Caki2 (cell line): ENCODE data around the gene TASOR2. TPM values are rescaled to one million over a fixed set of nuclear protein-coding genes. Genes with fewer than 3 reads are reported as not detected.

ENCODE experiments used
- DNase-seq: peaks from one replicate; pipeline ENCODE4 v3.0.0-alpha.2; 2015; ENCODE audit warnings: low read depth
- in situ Hi-C: cut with HindIII; loops from 2 replicates; pipeline ENCODE4 v1.10.0; 2016; ENCODE audit warnings: low sequenced_read_pairs, low pct_unique_long_range_greater_than_20kb, mixed read lengths
- total RNA-seq: library from RNA; depleted of rRNA; stranded (reverse); fragments of >200 nt; shearing (Covaris generic); gene quantifications from 2 replicates; pipeline ENCODE4 v1.2.3, GENCODE V29; 2014; ENCODE audit warnings: low replicate concordance

Gene TASOR2
- total RNA-seq, 1 experiment from 2014 or later: 17.3 TPM

DNA sequence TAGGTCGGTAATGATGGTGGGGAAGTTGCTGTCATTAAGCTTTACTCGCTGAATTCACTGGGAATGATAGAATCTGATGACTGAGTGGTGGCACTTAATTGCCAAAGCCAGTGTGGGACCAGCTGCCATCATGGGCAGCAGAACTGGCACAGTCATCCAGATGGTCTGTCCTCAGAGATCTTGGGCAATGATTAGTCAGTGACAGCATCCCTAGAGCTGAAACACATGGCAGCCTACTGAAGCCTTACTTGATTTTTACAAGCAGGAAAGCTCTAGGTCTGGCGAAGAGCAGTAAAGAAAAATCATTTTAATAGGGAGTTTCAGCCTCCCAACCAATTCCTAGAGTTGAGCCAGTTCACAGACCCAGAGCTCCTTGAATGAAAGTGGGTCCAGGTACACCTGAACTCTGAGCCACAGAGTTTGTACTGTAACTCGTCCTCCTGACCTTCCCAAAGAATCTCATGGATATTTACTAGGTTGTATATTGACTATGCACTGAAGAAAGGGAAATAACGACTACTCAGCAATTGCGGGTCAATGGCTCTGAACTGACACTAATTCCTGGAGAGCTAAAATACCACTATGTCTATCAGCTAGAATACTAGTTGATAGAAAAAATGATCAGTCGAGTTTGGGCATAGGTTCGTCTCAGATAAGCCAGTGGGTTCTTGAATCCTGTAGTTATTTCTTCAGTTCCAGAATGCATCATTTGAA, 13.8 kb upstream of the TASOR2 start:
- no peak for DNase-seq
- in situ Hi-C loops: no loop called here

DNA sequence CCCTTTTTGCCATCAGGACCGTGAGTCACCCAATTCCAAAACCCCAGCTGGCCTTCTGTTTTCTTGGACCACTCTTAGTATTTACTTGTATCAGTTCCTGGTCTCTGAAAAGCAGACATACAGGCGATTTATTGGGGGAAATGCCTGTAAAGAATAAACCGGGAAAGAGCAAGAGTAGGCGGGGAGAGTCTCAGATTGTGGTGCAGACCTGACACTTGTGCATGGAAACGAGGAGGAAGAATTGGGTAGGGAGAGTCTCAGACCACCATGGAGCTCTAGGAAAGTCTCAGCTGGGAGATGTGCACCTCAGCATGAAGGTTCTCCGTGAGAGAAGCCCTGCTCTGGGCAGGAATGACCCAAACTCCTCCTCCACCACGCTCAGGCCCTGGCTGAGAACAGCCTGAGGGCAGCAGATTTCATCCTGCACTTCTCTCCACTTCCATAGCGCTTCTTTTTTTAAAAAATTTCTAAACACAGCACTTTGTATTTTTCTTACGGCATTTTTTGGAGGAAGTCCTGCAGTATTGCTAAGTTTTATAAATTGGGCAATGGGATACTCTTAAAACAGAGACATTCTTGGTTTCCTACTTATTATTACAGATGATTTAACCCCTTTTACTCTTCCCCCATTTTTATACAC, 6.1 kb upstream of the TASOR2 start:
- in situ Hi-C loops: no loop called here
- DNase-seq: no peak

DNA sequence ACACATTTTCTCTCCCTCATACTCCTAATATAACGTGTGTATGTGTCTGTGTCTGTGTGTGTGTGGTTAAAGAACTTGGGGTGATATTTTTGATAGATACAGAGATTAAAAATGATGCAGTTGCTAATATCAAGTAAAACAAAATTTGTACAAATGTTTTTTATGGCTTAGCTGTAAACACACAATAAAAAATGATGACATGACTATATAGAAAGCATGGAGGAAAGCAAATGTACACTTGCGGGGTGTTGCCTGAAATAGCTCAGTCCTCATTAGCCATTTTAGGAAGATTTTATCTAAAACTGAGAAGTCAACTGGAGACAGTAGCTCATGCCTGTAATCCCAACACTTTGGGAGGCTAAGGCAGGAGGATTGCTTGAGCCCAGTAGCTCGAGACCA, 5.6 kb upstream of the TASOR2 start:
- DNase-seq: no peak
- in situ Hi-C loops: no loop called here

DNA sequence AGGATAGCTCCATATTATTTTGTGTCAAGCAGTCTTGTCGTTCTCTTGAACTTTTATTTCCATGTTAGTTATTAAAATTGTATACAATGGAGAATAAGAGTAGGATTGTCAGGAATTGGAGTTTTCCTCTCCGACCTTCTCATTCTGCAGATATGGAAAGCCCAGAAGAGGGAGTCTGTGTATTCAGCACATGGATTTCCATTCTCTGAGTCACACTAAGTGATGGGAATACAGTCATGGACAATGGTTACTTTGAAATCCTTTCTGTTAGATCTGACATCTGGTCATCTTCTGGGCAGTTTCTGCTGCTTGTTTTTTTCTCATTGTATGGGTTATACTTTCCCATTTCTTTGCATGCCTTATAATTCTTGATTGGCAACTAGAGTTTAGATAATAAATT, 5.0 kb upstream of the TASOR2 start:
- DNase-seq: no peak

DNA sequence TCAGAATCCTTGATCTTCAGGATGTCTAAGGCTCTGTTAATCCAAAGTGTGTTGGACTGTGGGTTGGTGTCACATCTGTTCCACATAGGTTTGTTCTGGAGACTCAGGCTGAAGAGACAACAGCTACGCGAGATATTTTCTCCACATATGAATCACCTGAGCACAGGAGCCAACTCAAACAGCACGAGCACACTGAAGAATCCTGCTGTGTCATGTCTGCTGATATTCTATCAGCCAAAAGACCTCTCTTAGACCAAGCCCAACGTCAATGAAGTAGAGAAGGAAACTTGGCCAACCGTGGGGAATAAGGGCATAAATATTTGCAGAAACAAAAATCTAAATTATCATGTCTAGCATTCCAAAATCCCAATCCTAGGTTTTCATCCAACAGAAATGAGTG, 2.7 kb upstream of the TASOR2 start:
- DNase-seq: no peak
- in situ Hi-C loops: no loop called here

More for the DNA sequence above, 5.0 kb upstream of the TASOR2 start:
- in situ Hi-C loops: no loop called here

DNA sequence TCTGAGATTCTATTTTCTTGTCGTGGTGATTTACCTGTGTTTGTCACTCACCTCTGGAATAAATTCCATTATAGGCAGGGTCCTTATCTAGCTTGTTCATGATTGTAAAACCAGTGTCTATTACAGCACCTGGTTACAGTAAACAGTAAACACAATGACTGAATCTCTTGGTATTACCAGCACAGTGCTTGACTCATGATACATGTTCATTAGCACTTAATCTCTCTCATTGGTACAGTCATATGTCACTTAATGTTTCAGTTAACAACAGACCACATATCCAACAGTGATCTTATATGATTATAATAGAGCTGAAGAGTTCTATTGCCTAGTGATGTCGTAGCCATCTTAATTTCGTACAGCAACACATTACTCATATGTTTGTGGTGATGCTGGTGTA, 1.6 kb upstream of the TASOR2 start:
- in situ Hi-C loops: no loop called here
- DNase-seq: no peak

DNA sequence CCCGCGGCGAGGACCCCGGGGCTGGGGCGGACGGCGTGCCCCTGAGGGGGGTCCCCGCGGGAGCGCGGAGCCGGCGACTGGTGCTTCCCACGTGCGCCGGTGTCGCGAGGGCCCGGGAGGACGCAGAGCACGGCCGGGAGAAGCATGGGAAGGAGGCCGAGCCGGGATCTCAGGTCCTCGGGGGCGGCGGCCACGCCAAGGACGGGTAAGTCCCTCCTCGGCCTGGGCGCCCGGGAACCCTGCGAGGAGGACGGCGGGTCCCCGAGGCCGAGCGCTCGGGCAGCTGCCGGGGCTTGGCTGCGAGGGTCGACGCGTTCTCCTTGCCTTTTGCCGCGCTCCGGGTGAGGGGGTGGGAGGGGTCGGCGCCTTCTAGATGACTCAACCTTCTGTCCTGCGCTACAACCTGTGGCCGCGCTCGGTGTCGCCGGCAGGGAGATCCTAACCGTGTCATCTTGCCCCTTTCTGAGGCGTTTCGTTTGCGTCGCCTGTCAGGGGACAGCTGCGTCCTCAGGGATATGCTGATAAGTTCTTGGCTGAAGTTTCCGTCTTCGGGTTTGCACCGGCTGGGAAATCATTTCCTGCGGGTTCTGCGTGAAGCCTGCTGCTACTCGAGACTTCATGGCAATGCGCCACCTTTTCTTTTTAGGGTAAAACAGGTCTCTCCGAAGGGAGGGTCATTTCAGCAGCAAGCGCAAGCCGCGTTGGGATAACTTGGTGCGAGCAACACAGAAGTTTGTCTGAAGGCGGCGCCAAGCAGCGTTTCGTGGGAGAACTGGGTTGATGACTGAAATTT, 529 bp downstream of the TASOR2 start:
- in situ Hi-C loops: no loop called here
- peak; percentile 74 for DNase-seq

DNA sequence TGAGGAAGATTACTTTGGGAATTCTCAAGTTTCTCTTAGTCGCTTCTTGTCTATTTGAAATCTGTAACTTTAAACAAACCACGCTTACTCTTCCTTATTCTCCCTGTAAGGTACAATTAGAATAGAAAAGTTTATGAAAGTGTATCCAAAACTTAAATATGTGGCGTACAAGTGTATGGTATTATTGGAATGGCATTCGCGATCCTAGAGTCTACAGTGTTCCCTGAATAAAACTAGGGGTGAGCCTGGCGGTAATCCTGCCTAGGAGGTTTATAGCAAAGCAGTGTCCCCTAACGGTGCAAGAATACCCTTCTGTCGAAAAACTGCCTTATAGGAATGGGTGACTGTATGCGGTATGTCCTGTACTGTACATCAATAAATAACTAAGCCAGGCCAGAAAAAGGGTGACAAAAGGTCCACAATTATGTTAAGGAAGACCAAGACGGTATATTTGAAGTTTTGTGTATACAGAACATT, 1.2 kb downstream of the TASOR2 start:
- in situ Hi-C loops: no loop called here
- no peak for DNase-seq

DNA sequence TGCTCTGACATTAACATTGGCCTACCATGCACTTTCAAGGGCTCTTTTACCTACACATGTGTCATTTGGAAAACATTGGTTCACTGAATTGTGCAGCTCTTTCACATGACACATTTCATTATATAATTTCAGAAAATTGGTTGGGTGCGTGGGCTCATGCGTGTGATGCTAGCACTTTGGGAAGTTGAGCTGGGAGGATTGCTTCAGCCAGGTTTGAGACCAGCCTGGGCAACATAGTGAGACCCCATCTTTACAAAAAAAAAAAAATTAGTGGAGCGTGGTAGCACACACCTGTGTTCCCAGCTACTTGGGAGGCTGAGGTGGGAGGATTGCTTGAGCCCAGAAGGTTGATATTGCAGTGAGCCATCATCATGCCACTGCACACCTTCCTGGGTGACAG, 3.9 kb downstream of the TASOR2 start:
- in situ Hi-C loops: no loop called here
- no peak for DNase-seq

DNA sequence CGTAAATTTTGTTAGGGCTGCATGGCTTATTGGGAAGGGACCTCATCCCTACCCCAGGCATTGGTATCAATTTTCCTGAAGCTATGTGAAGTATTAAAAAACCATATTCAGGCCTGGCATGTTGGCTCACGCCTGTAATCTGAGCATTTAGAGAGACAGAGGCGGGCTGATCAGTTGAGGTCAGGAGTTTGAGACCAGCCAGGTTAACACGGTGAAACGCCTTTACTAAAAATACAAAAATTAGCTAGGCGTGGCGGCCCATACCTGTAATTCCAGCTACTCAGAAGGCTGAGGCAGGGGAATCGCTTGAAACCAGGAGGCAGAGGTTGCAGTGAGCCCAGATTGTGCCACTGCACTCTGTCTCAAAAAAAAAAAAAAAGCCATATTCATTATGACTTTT, 7.1 kb downstream of the TASOR2 start:
- DNase-seq: no peak
- in situ Hi-C loops: no loop called here

DNA sequence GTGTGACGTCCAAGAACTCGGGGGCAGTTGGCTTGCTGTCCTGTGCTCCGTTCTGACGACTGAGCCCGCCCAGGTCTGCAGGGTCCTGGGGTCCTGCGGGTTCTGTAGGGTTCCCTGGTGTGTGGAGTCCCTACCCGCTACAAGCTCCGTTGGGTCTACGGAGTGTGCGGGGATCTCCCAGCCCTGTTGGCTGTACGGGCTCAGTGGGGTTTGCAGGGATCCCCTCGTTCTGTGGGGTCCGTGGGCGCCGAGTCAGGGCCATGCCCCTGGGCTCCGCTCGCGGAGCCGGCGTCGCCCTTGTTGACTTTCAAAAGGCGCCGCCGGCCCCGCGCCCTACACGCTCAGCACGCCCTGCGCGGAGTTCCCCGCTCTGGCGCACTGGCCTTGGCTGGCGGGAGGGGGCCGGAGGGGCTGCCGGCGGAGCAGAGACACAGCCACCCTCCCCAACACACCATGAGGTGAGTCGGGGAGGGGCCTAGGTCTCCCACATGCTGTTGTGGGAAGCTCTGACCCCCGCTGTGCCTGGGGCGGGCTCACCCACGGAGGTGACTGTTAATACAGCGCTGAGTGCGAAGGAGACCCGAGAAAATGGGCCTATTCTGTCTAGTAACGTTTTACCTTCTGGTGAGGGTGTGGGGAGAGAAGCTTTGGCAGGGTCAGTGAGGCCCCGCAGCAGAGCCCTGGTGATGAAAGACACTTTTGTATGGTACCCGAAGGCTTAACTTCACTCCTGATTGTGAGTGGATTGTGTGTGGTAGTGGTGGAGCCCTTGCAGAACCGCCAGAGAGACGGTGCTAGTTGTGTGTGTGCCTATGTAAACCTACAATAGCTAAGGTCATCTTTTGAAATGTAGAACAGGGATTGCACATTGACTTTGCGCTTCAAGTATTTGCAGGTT, 8.1 kb downstream of the TASOR2 start:
- in situ Hi-C loops: no loop called here
- no peak for DNase-seq

DNA sequence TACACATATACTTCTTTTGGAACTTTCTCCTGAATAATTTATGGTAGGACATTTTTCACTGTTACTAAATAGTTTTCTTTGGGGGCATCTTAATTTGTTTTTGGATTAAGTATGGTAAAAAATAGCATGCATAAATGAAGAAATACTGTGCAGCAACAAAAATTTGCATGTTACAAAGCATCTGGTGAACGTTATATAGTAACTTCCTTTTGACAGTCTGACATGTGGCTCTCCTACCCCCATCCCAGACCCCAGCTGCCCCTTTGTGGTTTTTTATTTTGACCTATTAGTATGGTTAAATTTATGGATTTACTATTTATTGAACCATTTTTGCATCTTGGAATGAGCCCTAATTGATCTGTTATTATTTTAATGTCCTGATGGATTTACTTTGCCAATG, 9.9 kb downstream of the TASOR2 start:
- in situ Hi-C loops: no loop called here
- DNase-seq: no peak

DNA sequence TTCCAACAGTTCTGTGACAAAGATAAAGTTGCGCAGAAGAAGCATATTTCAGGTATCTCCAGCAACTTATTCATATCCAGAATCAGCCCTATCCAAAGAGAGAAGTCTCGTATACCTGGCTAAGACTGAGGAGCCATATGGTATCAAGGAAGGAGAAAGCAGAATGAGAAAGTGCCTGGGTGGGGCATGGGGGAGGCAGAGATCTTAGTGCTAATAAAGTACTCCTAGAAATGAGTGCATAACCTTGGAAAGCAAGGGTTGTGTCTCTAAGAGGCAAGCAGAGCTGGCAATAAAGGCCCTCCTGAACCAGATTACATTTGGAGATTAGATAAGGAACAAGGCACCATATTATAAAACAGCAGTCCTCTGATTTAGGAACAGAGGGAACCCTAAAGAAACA, 12.7 kb downstream of the TASOR2 start:
- in situ Hi-C loops: no loop called here

DNA sequence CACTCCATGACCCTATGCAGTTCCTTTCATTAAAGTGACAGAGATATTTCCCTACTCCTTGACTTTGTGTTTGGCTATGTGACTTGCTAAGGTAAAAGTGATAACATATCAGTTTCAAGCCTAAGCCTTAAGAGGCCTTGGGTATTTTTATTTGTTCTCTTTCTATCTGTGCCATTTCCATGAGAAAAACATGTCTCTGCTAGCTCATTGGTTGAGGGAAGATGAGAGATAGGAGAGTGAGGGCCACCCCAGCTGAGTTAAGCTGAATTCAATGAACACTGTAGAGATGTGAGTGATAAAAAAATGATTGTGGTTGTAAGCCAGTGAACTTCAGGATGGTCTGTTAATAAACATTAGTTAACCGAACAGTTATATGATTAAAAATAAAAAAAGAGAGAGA, 13.4 kb downstream of the TASOR2 start:
- DNase-seq: no peak
- in situ Hi-C loops: no loop called here

More for the DNA sequence above, 12.7 kb downstream of the TASOR2 start:
- DNase-seq: no peak

DNA sequence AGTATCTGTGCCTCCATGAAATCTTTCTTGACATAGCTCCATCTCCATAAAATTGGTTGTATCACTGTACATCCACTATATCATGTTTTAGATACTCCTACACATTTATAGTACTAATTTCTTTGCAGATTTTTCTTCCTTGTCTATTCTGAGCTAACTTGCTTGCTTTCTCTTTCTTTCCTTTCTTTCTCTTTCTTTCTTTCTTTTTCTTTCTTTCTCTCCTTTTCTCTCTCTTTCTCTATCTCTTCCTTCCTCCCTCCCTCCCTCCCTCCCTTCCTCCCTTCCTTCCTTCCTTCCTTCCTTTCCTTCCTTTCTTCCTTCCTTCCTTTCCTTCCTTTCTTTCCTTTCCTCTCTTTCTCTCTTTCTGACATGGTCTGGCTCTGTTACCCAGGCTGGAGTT, 23.7 kb downstream of the TASOR2 start:
- in situ Hi-C loops: no loop called here
- DNase-seq: no peak

DNA sequence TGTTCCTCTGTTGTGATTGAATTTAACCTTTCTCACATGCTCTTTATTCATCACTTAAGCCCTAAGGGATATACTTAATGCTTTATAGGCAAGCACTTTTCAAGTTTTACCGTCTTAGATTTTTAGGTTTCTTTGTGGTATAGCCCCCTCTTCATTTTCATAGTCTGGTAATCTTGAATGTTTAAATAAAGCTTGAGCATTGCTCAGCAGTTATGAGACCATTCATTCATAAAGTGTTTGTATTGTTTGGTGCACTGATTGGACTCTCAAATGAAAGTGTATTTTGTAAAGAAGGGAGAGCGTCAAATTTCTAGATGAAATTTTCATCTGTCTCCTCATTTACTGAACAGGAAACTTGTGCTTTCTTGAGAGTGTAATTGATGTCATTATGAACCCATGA, 25.2 kb downstream of the TASOR2 start:
- DNase-seq: no peak
- in situ Hi-C loops: no loop called here

DNA sequence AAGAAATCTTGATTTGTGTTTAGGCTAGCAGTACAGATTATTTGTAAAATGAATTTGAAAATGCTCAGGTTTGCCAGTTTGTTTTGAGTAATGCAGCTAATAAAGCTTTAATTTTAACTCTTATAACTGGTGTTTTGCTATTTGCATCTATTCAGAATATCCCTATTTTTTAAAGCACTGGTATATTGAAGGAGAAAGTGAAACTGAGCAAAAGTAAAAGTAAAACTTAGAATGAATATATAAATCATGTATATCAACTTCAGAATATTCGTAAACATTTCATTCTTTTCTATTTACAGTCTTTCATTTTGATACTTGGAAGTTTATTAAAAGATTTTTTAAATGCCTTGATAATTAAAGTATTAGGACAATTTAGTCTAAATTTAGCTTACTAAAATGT, 26.2 kb downstream of the TASOR2 start:
- DNase-seq: no peak
- in situ Hi-C loops: no loop called here

DNA sequence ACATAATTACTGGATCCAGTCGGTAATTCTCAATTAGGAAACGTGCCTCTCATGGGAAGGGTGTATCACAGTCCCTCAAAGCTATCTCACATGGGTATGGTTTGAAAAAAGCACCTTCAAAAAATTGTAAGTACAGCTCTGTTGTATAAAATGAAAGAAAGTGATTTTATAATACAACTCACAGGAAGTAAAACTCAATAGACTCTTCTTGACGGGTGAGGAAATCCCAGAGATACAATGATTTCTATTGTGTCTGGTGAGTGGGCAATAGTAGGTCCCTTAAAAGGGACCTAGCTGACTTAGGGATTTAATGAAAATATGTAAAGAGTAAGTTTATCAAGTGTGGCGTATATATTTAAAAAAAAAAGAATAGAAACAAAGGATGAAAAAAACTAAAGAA, 27.0 kb downstream of the TASOR2 start:
- DNase-seq: no peak
- in situ Hi-C loops: no loop called here
